Measurements from ENCODE around the gene TMEM170A. TPM values are rescaled to one million over a fixed set of nuclear protein-coding genes. Genes with fewer than 3 reads are reported as not detected.
"Not testable (repeated sequence)": the region's sequence is repeated elsewhere in the genome, so short reads cannot be mapped to it uniquely, and the experiment has no call there.

Gene TMEM170A
- total RNA-seq, 1 experiment from 2014 or later: 31.4 TPM

- Histone ChIP-seq H3K4me2 (peak within 1 kb of the TSS; percentile 98), H4K20me1 (ENCODE audit: insufficient read depth) (0 out of 2 replicates have a peak, but pooled peaks cover 6% of the 10 kb centered on the region), H3K27me3 (ENCODE audit: insufficient read depth, low read depth) (no peaks in the 10 kb centered on the region), H3F3A (ENCODE audit: insufficient read depth, low read depth) (peaks cover 19% of the 10 kb centered on the region; the same call in 1 of the 2 replicates), H3K4me1 (replicated peaks; ENCODE audit: insufficient read depth) (peaks cover 13% of the 10 kb centered on the region; the same call in 1 of the 2 replicates), H3K4me3 (peak within 1 kb of the TSS; percentile 92), H3K36me3 (ENCODE audit: low read depth) (no peaks in the 10 kb centered on the region), H3K9me3 (ENCODE audit: insufficient read depth, low read depth) (no peaks in the 10 kb centered on the region), H3K27ac (peak within 1 kb of the TSS; percentile 80), H2AFZ (peak within 1 kb of the TSS; percentile 78), H3K9me2 (ENCODE audit: insufficient read depth) (no peaks in the 10 kb centered on the region), H3K79me2 (ENCODE audit: low read depth) (peaks cover 47% of the 10 kb centered on the region)
- intact Hi-C loops (cut with micrococcal nuclease; ENCODE audit: unreplicated experiment): no loop called here
- no TSS peak for BruUV-seq (replicated peaks)
- TF ChIP-seq EZH2 (IDR thresholded peaks at IDR 0.05; ENCODE audit: low read depth) (no peak), CTCF (conservative IDR thresholded peaks at IDR 0.05) (no peak)
- DNase-seq: peak; percentile 81 to 94
- ChIA-PET POLR2A (ENCODE audit: unreplicated experiment) (interaction anchor here (0.6 to 1.2 kb wide), 10 partner anchors 9 to 733 kb away, joined by 3 to 11 read pairs (median 5); partner anchors contain the start of genes MLKL and TMEM231), CTCF (interaction anchor here (0.8 kb wide), 1 partner anchor 84 kb away, joined by 3 read pairs; no protein-coding TSS in a partner anchor)
Measured at GRCh38 chr16:75432828-75433731, 31.4 kb downstream of the TMEM170A start, which contains the start of gene CFDP1. Gene CFDP1 (minus strand): TSS chr16:75433503. CDS start chr16:75433352, 151 bp downstream.

DNA sequence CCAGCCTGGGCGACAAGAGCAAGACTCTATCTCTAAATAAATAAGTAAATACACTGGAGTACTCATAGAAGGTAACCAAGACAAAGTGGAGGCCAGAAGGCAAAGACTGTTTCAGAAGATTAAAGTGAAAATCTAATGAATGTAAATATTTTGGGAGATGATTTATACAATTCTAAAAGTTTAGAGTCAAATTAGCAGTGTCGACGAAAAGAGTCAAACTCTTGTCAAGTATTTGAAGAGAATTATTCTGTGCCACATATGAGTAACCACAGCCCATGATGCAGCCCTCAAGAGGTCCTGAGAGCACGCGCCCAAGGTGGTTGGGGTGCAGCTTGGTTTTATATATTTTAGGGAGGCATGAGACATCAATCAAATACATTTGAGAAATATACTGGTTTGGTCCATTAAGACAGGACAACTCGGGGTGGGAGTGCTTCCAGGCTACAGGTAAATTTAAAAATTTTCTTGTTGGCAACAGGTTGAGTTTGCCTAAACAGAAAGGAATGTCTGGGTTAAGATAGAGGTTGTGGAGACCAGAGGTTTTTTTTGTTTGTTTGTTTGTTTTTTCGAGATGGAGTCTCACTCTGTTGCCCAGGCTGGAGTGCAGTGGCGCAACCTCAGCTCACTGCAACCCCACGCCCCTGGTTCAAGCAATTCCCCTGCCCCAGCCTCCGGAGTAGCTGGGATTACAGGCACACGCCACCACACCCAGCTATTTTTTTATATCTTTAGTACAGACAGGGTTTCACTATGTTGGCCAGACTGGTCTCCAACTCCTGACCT, 34.7 kb downstream of the TMEM170A start:
- intact Hi-C loops (cut with micrococcal nuclease; ENCODE audit: unreplicated experiment): no loop called here
- ChIA-PET CTCF (no interaction called here), POLR2A (ENCODE audit: unreplicated experiment) (no interaction called here)
- DNase-seq: no peak
- peaks cover 13% of the 10 kb centered on the region; the same call in 1 of the 2 replicates for H3F3A ChIP-seq (ENCODE audit: insufficient read depth, low read depth)
- no peak overlapping the region for H2AFZ ChIP-seq
- no peaks in the 10 kb centered on the region for H3K9me3 ChIP-seq (ENCODE audit: insufficient read depth, low read depth)
- peaks cover 9% of the 10 kb centered on the region; the same call in 1 of the 2 replicates for H3K4me1 ChIP-seq (replicated peaks; ENCODE audit: insufficient read depth)
- no peak overlapping the region for H3K4me3 ChIP-seq
- no peak overlapping the region for H3K27ac ChIP-seq
- no peak for TF ChIP-seq EZH2 (IDR thresholded peaks at IDR 0.05; ENCODE audit: low read depth)
- no peaks in the 10 kb centered on the region for H3K36me3 ChIP-seq (ENCODE audit: low read depth)
- no peaks in the 10 kb centered on the region for H3K27me3 ChIP-seq (ENCODE audit: insufficient read depth, low read depth)
- H3K9me2 ChIP-seq (ENCODE audit: insufficient read depth): no peaks in the 10 kb centered on the region
- H3K79me2 ChIP-seq (ENCODE audit: low read depth): peaks cover 79% of the 10 kb centered on the region
- H3K4me2 ChIP-seq: no peak overlapping the region
- no TSS peak for BruUV-seq (replicated peaks)
- H4K20me1 ChIP-seq (ENCODE audit: insufficient read depth): peaks cover 12% of the 10 kb centered on the region; the same call in 1 of the 2 replicates

GRCh38 chr16:75426524-75426923, 38.0 kb downstream of the TMEM170A start:
- POLR2A ChIA-PET (ENCODE audit: unreplicated experiment): interaction anchor here (0.6 kb wide), 1 partner anchor 820 kb away, joined by 3 read pairs; no protein-coding TSS in a partner anchor
- BruUV-seq (replicated peaks); H3K4me2 ChIP-seq; DNase-seq; intact Hi-C loops (cut with micrococcal nuclease; ENCODE audit: unreplicated experiment); H3K36me3 ChIP-seq (ENCODE audit: low read depth); H3F3A ChIP-seq (ENCODE audit: insufficient read depth, low read depth); H3K4me3 ChIP-seq; H3K27me3 ChIP-seq (ENCODE audit: insufficient read depth, low read depth); H3K4me1 ChIP-seq (replicated peaks; ENCODE audit: insufficient read depth); H3K9me3 ChIP-seq (ENCODE audit: insufficient read depth, low read depth); CTCF ChIA-PET; H3K9me2 ChIP-seq (ENCODE audit: insufficient read depth); H2AFZ ChIP-seq; H3K27ac ChIP-seq: not testable (repeated sequence)
- H4K20me1 ChIP-seq (ENCODE audit: insufficient read depth): peaks cover 23% of the 10 kb centered on the region
- H3K79me2 ChIP-seq (ENCODE audit: low read depth): peaks cover 88% of the 10 kb centered on the region

DNA sequence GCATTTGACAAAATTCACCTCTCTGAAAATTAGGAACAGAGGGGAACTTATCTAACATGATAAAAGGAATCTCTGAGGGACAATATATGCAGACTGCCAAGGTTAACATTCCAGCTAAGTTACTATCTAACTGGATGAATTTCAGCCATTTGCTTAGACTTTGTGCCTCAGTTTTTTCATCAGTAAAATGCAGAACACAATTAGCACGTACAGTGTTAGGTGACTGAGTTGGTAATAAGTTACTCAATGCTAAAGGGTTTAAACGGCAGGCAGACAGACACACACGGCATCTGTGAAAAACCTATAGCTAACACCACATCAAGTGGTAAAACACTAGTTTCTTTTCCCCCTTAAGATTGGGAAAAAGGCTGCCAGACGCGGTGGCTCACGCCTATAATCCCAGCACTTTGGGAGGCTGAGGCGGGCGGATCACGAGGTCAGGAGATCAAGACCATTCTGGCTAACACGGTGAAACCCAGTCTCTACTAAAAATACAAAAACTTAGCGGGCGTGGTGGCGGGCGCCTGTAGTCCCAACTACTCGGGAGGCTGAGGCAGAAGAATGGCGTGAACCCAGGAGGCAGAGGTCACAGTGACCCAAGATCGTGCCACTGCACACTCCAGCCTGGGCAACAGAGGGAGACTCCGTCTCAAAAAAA, 40.3 kb downstream of the TMEM170A start:
- H3K4me3 ChIP-seq; BruUV-seq (replicated peaks); CTCF ChIA-PET; H3K27ac ChIP-seq; DNase-seq; H3K9me3 ChIP-seq (ENCODE audit: insufficient read depth, low read depth); H3K36me3 ChIP-seq (ENCODE audit: low read depth); H3K4me2 ChIP-seq; H3K9me2 ChIP-seq (ENCODE audit: insufficient read depth); H2AFZ ChIP-seq; intact Hi-C loops (cut with micrococcal nuclease; ENCODE audit: unreplicated experiment); H3K4me1 ChIP-seq (replicated peaks; ENCODE audit: insufficient read depth); H3K27me3 ChIP-seq (ENCODE audit: insufficient read depth, low read depth): not testable (repeated sequence)
- H3K79me2 ChIP-seq (ENCODE audit: low read depth): peaks cover 86% of the 10 kb centered on the region
- POLR2A ChIA-PET (ENCODE audit: unreplicated experiment): interaction anchor here (0.5 kb wide), 1 partner anchor 9 kb away, joined by 6 read pairs; the partner anchor contains the start of gene CFDP1
- H4K20me1 ChIP-seq (ENCODE audit: insufficient read depth): peaks cover 35% of the 10 kb centered on the region
- H3F3A ChIP-seq (ENCODE audit: insufficient read depth, low read depth): peaks cover 11% of the 10 kb centered on the region; the same call in 1 of the 2 replicates
